NCI-H2029 treated with DMSO at 0.1 percent for 48 hours (cell line): ENCODE measurements around the gene TUBGCP6.

Experiments used
- DNase-seq: peaks from one replicate; lab custom pipeline; 2025; lab: John Stamatoyannopoulos, UW

Gene TUBGCP6

DNA sequence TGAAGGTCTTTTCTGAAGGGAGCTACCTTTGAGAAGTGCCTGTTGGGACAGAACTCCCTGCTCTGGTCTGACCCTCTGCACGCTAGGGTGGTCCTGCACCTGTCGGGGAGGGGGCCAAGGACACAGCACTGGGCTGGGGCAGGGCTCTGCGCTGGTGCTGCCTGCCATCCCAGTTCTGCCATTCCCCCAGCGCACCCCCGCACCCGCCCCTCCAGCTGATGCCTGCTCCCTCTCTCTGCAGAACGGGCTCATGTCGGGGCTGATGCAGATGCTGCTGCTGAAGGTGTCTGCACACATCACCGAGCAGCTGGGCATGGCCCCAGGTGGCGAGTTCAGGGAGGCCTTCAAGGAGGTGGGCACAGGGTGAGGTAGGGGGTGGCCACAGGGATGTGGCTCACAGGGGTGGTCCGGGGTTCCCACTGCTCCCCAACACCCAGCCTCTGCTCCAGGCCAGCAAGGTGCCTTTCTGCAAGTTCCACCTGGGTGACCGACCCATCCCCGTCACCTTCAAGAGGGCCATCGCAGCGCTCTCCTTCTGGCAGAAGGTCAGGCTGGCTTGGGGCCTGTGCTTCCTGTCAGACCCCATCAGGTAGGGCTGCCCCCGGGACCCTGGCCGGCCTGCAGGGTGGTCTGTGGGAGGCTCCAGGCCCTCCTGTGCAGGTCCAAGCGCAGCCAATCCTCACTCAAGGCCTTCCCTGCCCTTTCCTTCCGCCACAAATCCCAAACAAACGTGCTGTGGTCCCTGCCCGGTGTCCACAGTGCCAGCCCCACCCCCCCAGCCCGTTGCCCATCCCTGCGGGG, 47.6 kb downstream of the TUBGCP6 start:
- DNase-seq = no peak

GRCh38 chr22:50196256-50196655, 48.6 kb downstream of the TUBGCP6 start:
- no peak for DNase-seq

DNA sequence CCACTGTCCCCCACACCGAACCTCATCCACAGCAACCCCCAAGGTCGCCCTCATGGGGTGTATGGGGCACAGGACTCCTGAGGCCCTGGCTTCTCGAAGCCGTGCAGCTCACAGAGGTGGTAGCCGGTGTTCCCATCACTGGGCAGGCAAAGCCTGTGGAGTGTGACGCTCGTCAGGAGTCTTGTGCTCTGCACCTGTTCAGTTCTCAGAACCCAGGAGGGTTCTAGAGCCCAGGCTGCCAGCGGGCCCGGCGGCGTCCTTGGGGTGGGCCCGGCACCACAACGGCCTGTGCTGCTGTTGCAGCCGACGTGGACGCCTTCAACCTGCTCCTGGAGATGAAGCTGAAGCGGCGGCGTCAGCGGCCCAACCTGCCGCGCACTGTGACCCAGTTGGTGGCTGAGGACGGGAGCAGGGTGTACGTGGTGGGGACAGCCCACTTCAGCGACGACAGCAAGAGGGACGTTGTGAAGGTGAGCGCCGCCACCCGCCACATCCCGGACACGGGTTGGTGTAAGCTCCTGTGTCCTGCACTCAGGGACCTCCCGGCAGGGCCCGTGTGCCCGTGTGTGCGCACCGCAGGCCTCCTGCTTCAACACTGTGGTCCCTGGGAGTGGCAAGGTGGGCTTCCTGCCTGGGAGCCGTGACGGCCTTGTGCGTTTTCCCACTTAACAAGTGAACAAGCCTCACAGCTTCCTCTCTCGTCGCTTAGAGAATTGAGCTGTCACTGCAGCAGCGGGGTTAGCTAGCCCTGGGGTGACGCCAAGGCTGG, 50.6 kb downstream of the TUBGCP6 start:
- DNase-seq = no peak

DNA sequence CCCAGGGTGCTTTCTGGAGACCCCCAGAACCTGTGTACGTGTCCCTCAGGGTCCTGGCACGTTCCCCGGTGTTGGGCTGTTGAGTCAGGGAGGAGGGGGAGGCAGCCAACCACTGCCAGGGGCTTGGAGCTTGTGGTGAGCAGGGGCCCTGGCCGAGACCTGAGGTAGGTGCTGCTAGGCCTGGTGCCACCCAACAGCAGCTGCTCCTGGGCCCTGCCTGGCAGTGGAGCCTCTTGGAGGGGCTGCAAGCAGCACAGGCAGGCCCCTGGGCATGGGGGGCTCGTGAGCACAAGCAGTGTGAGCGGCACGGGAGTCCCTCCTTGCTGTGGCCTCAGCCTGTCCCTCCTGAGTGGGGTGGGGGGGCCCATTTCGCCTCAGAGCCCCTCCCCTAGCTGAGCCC, 51.2 kb downstream of the TUBGCP6 start:
- no peak for DNase-seq

DNA sequence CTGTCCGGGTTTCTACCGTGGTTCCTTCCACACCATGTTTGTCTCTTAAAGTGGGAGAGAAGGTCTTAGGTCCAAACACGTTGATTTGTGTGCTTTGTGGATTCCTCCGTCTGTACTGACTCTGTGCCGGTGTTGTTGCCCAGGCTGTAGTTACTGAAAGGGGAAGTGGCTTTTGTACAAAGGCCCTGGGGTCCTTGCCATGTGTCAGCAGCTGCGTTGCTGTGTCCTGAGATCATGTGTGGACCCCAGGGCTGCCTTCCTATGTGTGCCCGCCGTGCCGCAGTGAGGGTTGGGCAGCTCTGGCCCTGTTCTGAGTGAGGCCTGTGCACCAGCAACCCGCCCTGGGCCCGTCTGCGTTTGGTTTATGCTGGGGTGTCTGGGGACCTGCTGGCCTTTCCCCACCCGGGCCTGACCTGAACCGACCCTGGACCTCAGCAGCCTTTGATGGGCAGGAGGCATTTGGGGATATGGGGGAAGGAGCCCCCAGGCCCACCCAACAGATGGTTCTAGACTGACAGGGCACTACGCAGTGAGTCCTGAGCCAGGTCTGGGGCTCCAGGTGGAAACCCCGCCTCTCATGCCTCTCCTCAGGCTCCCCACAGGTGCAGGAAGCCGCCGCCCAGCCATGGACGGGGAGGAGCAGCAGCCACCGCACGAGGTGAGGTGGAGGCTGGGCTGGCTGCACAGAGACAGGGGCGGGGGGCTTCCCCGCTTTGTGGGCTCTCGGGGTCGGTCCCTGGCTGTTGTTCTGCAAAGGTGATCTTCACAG, 52.2 kb downstream of the TUBGCP6 start:
- DNase-seq = no peak

DNA sequence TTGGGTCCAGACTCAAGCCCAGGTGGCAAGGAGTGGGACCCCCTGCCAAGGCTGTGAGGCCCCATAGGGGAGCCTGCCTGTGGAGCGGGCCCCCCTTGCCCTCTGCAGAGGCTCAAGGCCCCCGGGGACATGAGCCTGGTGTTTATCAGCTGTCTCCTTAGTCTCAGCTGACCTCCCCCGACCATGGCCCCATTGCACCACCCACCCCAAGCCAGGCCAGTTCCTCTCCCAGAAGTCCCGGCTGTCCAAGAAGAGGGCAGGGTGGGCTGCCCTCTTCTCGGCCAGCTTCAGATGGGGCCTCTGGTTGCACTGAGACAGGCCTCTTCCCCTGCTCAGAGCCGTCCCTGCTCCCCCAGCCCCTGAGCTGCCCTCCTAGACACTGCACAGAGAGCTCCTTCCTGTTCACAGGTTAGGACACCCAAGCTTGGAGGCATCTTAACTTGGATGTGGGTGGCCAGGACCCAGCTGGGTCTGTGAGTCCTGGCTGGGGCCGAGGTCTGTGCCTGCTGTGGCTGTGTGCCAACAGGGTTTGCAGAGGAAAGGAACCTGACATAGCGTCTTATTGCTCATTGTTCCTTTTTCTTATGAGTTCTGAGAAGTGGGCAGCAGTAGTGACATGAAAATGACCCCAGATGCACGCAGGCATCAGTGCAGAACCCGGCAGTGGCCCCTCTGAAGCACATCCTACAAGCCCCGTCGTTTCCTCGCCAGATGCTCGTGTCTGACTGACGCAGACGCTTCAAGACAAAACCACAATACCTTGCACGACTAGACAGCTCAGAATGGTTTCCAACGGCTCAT, 53.7 kb downstream of the TUBGCP6 start:
- DNase-seq = no peak

DNA sequence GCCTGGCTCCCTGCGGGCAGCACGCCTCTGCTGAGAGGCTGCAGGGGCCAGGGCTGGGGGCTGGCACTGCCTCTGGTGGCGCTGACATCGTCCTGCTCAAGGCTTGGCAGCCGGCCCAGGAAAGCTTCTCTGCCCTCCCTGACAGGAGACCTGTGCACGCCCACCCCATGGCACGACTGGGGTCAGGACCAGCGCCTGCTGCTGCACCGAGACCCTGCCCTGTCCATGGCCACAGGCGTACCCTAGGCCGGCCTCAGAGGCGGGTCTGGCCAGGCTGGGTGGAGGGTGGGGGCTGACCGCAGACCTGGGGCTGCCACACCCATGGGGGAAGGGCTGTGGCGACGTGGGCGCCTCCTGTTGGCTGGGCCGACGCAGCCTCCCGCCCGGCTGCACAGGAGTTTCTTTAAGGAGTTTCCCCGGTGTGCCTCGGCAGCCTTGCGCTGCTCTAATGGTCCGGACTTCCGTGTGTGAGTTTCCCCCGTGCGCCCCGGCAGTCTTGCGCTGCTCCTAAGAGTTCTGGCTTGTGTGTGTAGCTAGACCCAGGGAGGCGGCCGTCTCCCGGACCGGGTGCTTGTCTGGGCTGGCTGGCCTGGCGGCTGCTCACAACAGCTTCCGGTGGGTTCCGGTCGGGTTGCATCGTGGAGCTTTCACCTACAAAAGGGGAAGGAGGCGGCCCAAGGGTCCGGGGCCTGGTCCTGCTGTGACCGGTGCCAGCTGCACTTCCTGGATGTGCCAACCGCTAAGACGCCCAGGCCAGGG, 54.5 kb downstream of the TUBGCP6 start:
- no peak for DNase-seq

GRCh38 chr22:50189849-50190181, 55.0 kb downstream of the TUBGCP6 start:
- DNase-seq = no peak

GRCh38 chr22:50189184-50189848, 55.5 kb downstream of the TUBGCP6 start:
- no peak for DNase-seq

DNA sequence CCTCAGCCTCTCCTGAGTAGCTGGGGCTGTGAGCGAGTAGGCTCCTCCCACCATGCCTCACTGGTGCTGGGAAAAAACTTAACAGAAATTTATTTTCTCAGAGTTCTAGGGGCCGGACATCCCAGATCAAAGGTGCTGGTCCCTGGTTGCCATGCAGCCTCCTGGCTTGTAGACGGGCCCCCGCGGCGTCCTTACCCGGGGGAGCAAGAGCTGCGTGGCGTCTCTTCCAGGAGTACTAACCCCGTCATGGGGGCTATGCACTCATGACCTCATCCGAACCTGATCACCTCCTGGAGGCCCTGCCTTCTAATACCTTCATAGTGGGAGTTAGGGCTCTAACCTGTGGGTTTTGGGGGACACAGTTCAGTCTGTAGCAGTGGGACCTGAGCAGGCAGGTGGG, 56.5 kb downstream of the TUBGCP6 start:
- no peak for DNase-seq

DNA sequence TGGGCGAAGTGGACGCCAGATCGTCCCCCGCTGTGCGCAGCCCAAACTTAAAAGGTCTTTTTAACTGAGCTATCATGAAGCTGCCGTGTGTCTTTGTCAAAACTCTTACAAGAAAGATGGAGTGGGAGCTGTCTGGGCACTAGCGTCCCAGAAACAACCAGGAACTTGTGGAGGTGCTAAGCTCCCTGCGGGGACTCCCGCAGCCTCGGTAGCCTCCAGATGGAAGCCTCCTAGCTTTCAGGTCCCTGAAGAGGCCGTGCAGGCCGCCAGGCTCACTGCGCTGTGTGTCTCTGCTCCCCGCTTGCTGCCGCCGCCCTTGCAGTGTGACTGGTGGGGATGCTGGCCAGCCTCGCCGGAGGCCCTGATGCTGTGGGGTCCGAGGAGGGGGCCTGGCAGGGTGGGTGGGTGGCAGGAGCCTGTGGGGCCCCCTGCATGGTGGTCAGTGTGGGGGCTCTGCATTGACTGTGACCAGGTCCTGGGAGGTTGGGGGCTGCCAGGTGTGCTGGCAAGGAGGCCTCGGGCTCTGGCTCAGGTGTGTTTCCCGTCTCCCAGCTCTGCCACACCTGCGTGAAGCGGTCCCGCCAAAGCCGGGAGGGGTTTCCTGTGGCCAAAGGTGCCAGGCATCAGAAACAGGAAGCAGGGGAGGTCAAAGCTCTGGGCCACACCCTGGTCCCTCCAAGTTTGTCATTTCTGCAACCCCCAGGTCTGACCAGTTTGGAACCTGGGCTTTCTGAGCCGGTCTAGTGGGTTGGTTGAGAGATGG, 57.9 kb downstream of the TUBGCP6 start:
- no peak for DNase-seq

GRCh38 chr22:50186181-50186714, 58.6 kb downstream of the TUBGCP6 start:
- no peak for DNase-seq

- DNase-seq = no peak
Measured at GRCh38 chr22:50185375-50186087, 59.3 kb downstream of the TUBGCP6 start, which contains the start of gene TRABD. TRABD (plus strand) TSS chr22:50185913; CDS start chr22:50193061, 7,148 bp downstream.

- no peak for DNase-seq
Measured at GRCh38 chr22:50184902-50185374, 59.9 kb downstream of the TUBGCP6 start.

GRCh38 chr22:50184004-50184901, 60.6 kb downstream of the TUBGCP6 start:
- no peak for DNase-seq

DNA sequence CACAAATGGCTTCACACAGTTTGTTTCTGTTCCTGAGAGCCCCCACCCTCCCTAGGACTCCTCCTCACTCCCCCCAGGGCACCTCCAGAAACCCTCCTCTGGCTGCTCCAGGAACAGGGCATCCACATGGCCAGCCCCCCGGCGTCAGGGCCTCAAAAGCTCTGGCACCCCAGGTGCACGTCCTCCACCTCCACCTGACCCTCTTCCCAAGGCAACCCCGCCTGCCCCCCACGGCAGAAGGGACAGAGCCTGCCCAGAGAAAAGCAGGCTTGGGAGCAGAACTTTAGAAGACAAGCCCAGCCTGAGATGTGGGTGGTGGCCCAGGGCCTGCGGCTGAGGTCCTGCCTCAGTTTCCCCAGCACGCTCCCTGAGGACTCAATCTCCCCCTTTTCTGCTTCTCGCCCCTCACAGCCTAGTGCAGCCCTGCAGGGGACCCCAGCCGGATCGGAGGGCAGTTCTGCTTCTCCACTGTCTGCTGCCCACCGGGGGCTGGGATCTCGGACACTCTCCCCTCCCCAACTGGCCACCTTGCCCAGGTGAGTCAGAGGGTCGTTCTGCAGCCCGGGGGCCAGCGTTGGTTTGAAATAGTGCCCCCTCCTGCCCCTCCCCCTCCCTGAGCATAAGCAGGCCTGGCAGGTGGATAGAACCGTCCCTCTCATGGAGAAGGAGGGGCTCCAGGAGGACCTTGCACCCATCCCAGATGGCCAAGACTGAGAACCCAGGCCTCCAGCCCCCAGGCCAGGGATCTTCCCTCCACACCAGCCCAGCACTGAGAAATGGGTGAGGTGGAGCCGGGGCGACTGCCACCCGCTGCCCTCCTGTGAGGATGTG, 61.5 kb downstream of the TUBGCP6 start:
- DNase-seq = no peak
